NT2/D1 (cell line): Measurements from ENCODE around the gene ARF1.

Source experiments
- YY1 ChIP-seq: IDR thresholded peaks from 2 replicates; pipeline ENCODE4 v1.6.1; 2011; ENCODE audit not compliant: insufficient read length, insufficient read depth
- ZNF274 ChIP-seq: IDR thresholded peaks from 2 replicates; pipeline ENCODE4 v1.6.1; 2011; ENCODE audit warnings: mild to moderate bottlenecking, low read depth, low read length

- no peak for TF ChIP-seq ZNF274
- no peak for TF ChIP-seq YY1
Measured at GRCh38 chr1:228079013-228079412, 3.5 kb upstream of the ARF1 start.
